Adrenal gland (tissue), 5 donors: ENCODE data around the gene TEDC2.

Experiments used
- POLR2A ChIP-seq, 2 donors: fragments of 450-650 bp; IDR thresholded peaks; one replicate each; pipeline ENCODE4 v1.6.1; 2017; ENCODE audit warnings: antibody characterized with exemption in 2 of 2, mild to moderate bottlenecking in 2 of 2, moderate library complexity in 1 of 2
- TF ChIP-seq, protein P1 (sequence below), 6 experiments: fragments of 450-650 bp in 4 of 6; fragments of 200-600 bp in 2 of 6; sonication (generic) in 1 of 6; IDR thresholded peaks; 1 replicate in 5 of 6; 2 replicates in 1 of 6; pipeline versions ENCODE4 v1.5.1 to v1.8.0; 2016 to 2021; ENCODE audit warnings: antibody characterized with exemption in 6 of 6, mild to moderate bottlenecking in 2 of 6, moderate library complexity in 1 of 6
- donor health status: DM: no; HTN: no; CAD: no.

DNA sequence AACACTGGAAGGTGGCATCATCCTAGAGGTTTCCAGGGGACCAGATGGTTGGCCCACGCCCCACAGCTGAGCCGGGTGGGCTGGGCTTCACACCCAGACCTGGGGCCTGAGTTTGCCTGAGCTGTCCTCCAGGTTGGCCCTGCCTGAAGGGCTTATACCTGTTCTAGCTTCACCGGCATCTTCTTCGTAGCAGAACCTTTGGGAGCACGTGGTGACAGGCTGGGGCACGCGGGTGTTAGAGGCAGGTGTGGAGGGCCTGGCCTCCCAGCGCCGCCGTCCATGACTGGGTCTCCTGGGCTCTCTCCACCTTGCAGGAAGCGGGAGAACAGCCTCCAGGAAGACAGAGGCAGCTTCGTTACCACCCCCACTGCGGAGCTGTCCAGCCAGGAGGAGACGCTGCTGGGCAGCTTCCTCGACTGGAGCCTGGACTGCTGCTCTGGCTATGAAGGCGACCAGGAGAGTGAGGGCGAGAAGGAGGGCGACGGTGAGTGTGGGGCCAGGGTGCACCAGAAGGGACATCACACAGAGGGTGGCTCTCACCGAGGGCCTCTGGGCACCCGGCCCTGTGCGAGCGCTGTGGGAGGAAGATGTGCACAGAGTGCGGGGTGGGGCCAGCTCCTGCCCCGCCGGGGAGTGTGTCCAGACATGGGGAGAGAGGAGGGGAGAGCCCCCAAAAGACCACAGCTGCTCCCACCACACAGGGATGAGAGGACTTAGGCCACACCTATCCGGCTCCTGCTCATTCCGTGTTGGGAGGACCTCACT lies 4.6 kb upstream of the TEDC2 start:
- TF ChIP-seq, protein P1, sequence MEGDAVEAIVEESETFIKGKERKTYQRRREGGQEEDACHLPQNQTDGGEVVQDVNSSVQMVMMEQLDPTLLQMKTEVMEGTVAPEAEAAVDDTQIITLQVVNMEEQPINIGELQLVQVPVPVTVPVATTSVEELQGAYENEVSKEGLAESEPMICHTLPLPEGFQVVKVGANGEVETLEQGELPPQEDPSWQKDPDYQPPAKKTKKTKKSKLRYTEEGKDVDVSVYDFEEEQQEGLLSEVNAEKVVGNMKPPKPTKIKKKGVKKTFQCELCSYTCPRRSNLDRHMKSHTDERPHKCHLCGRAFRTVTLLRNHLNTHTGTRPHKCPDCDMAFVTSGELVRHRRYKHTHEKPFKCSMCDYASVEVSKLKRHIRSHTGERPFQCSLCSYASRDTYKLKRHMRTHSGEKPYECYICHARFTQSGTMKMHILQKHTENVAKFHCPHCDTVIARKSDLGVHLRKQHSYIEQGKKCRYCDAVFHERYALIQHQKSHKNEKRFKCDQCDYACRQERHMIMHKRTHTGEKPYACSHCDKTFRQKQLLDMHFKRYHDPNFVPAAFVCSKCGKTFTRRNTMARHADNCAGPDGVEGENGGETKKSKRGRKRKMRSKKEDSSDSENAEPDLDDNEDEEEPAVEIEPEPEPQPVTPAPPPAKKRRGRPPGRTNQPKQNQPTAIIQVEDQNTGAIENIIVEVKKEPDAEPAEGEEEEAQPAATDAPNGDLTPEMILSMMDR (IDR thresholded peaks at IDR 0.05): no peak
- no peak for TF ChIP-seq POLR2A (IDR thresholded peaks at IDR 0.05)
